Measurements from ENCODE around the gene MMP15.

MMP15 gene

DNA sequence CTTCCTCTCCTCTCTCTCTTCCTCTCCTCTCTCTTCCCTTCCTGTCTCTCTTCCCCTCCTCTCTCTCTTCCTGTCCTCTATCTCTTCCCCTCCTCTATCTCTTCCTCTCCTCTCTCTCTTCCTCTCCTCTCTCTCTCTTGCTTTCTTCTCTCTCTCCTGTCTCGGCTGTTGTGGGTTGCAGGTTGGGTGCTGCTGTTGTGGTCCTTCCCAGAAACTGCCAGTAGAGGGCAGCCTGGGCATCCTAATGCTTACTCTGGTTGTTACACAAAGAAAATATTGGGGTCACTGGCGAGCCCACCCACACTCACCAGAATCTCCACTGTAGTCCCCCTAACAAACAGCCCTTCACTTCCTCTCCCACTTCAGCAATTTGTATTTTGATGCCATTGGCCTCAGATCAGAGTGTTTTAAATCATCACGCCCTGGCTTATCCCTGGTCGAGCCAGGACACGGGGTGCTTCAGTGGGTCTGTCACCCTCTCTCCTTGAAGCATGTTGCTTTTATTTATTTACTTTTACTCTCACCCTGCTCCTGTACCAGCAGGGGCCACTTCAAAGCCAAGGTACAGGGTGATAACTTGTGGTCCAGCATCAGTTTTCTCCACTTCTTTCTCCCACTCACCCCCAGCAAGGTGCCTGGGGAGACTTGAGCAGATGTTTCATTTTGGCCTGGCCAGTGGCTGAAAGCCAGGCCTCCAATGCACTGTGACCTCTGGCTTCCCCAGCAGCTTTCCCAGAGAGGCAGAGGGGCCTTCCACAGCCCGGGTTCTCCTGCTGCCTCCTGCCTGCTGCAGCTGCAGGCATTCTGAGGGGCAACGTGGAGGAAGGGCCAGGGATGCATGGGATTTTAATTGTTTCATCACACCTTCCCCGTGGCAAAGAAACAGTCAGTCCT lies 4.7 kb upstream of the MMP15 start:
- DNase-seq, result no peak

DNA sequence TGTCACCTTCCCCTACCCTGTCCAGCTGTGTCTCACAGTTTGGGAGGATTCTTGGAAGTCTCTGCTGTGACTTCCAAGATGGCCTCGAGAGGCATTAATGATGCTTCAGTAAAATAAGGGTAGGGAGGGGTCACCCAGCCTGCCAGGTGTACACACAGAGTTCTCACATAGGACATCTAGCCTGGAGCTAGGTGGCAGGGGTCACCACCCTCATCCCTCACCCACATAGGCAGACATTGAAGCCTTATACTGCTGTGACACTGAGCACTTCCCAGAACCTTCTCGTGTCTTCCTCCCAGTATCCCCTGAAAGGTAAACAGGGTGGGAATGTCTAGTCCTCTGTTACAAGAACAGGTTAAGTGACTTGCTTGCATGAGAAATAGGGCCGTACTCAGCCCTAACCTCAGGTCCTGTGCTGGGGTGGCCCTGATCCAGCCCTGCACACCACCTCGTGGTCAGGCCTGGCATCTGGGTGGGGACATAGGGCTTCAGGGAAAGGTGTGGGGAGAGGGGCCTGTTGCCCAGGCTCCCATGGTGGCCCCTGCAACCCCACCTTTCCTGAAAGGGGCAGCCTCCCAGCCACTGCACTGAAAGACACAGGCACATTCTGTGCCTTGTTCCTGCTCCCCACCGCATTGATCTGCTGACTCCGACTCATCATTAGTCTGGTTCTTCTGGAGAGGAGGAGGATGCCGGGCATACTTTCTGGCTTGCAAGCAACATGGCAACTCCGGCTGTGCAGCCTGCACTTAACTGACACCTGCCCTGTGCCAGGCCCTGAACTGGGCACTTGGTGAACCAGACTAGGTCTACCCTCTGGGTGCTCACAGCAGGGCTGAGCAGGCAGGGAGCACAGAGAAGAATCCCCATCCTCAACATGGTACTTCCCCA lies 3.6 kb upstream of the MMP15 start:
- no peak for DNase-seq

DNA sequence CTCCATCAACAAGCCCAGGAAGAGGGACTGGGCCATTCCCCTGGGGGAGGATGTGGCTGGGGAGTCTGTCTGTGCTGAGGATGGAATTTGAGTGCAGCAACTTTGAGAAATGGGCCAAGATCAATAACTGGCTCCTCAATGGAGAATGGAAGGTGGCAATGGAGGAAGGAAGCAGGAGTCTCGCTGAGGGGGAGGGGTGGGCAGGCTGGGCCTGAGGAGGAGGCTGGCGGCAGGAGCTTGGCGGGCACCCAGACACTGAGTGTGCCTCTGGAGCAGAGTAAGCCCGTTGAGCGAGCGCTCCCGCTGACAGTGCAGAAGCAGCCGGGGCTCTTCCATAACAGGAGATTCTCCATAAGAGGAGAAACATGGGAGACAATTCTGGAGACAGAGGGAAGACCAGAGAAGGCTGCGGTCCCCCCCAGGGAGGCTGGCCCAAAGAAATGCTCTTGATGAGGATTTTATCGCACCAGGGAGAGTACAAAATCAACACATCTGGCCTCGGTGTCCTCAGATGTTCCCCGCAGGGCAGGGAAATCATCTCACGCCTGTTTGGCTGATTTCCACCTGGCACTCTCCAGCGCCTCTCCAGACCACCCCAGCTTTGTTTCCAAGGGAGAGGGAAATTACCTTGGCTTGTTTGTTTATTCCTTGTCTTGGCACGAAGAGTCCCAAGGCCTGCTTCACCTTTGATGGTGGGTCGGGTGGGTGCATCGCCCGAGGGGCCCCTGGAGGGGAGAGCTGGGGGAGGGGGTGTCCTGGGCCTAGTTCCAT lies 2.8 kb upstream of the MMP15 start:
- DNase-seq, result no peak

DNA sequence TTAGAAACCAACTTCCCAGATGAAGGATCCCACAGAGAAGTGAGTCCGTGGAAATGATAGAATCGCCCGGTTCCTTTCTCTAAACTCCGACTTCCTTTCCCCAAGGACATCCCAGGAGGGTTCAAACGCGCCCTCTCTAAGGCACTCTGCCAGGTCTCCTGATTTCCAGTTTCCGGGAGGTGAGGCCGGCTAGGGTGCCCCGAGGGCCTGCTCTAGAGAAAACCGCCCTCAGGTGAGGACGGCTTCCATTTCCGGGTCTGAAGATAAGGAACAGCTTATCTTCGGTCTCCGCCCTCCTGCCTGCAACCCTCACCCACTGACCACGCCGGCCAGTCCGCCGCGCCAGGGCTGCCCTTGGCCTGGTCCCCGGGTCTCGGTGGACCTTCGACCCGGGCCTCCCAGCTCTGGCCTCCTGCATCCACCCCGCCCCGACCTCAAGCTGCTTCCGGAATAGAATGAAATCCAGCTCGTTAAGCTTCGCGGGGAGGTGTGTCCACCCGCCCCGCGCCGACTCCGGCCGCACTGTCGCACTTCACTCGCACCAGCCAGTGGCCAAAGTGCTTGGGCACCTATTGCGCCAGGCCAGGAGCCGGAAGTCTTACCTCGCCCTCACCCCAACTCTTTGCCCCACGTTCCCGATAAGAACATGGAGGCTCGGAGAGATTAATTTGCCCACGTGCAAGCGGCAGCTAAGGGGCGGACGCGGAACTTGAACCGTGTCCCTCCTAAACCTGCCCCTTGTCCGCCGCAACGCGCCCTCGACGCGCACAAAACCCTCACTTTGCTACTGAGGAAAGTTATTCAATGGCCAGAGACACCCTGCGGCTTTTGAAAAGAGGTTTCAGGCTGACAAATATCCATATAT lies 836 bp upstream of the MMP15 start:
- no peak for DNase-seq

DNA sequence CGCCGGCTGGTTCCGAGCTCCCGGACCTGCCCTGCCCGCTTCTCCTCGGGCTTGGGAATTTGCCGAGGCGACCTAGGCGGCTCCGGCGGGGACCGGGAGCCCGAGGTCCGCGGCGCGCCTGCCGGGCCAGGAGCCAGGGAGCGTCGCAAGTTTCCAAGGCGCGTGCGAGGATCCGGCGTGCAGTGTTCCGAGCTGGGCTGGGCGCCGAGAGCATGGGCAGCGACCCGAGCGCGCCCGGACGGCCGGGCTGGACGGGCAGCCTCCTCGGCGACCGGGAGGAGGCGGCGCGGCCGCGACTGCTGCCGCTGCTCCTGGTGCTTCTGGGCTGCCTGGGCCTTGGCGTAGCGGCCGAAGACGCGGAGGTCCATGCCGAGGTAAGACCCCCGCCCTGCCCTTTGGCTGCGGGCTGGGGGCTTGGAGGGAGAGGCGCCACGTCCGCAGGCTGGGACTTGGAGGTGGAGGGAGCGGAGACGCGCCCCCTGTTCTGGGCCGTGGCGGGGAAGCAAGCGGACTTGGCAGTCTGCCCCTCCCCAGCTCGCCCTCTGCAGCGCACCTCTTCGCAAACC lies 668 bp downstream of the MMP15 start:
- no peak for DNase-seq

DNA sequence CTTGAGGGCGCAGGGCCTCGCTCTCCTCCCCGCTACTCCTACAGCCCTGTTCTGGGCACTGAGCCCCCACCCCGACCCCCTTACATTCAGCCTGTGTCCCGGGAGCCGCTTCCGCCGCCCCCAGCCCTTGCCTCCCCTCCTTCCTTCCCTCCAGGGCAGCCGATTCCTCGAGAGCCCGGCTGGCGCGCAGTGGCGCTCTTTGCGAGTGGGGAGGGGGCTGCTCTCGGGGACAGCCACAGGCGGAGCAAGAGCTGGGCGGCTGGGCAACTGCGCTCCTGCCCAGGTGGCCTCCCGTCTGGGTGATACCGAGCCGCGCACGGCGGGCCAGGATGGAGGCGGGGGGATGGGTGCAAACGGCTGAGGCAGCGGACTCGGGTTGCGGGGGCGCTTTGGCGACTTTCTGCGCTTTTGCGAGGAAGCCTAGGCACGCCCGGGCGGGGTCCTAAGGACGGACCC lies 1.2 kb downstream of the MMP15 start:
- no peak for DNase-seq

DNA sequence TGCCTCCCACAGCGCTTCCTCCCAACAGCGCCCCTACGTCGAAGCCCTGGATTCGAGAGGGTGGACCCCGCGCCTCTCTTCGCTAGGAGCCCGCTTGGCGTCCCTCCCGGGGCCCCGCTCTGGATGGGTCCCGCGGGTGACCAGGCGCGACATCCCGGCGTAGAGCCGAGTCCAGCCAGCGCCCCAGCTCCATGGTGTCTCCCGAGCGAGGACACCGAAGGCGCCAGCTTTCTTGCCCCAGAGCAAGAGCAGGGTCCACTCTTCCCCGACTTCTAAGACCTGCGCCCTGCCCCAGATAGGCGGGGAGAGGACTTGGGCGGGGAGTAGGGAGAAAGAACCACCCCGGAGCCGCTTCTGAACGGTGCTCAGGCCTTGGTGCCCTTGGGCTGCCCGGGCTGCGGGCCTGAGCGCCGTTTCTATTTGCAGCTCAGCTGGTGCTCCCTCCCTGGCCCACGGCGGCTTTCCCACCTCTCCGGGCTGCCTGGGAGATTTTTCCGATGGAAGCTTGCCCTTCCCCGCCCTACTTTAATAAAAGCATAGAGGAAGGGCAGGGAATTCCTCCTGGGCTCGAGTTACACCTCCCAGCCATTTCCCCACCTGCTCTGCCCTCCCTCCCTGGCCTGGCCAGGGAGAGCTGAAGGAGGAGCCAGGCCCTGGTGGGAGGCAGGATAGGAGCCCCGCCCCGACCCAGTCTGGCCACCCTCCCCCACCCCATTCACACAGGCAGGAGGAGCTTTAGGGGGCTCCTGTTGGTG lies 1.8 kb downstream of the MMP15 start:
- no peak for DNase-seq

DNA sequence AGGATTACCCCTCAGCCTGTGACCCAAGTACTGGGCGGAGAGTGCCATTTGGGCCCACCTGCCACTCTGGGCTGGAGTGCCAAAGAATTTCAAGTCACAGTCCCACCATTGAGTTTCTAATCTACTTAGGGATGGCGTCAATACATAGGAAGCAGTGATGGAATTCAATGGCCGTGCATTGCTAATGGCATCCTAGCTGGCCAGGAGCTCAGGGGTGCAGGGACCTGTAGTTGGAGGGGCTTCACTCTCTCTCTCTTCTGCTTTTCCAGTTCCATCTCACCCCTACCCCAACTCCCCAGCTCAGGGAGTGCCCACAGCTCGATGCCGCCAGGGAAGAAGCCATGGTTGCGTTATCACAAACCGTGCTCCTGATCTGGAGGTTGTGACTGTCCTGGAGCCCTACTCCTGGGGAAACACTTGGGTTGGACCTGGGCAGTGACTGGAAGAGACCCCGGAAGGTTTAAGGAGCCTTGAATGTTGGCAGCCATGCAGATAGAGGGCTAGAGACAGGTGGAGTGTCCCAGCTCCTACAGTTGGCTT lies 2.4 kb downstream of the MMP15 start:
- DNase-seq, result no peak

DNA sequence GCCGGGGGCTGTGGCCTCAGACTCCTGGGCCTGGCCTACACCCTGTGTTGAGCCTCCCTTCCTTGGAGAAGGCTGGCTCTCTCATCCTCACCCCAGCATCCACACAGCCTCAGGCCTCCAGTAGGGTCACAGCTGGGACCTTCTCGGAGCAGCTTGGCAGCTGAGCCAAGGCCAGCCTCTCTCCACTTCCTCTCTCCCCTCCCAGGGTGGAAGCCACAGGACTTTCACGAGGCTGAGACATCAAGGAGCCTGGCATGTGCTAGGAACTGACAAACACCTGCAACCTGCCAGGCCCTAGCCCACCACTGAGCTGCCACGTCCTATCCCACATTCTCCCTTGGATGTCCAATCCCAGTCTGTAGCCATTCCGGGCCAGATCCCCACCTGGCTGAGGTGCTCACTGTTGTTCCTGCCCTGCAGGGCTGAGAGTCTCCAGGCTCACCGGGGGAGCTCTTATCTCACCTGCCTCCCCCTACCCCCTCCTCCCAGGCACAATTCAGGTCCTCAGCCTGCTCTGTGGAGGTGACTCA lies 3.1 kb downstream of the MMP15 start:
- DNase-seq, result no peak

DNA sequence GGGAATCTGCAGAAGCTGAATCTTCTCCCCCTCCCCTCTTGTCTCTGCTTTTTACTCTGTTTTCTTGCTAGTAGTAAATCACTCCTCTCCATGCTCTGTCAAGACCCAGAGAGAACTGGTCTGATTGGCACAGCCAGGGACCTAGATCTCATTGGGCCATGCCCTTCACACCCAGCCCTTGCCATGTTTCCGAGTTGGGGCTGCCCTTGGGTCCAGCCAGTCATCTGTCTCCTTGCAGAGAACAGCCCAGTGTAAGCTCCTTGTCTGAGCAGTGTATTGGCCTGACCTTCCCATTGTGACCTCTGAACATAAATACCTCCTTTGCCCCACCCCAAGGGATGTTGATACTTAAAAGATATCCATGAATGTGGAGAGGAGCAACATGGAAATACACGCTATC lies 3.9 kb downstream of the MMP15 start:
- no peak for DNase-seq

DNA sequence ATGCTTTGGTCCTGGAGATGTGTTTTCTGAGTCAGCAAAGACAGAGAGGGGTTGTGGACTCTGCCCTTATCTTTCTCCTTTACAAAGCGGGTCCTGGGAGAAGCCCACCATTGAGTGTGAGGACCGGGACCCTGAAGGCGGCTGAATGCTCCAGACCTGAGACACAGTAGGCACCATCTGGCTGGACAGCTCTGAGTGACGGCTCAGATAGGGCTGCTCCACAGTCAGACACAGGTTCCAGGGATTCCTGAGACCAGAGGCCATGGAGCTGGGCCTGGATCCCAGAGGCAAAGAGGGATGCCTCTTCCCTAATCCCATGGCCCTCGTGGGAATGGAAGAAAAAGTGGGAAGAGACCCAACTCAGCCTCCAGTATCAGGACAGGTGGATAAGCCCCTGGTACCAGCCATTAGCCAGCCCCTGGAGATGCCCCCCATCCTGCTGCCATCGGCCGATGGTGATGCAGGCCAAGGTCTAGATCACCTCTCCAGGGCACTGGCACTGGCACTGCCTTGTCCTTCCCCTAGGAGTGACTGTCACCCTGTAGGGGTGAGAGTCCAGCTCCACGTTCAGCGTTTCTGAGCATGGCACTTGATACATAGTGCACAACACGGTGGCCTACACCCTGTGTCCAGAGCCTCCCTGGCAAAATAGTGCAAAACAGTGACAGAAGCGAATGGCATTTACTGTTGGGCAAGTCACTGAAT lies 4.7 kb downstream of the MMP15 start:
- no peak for DNase-seq

DNA sequence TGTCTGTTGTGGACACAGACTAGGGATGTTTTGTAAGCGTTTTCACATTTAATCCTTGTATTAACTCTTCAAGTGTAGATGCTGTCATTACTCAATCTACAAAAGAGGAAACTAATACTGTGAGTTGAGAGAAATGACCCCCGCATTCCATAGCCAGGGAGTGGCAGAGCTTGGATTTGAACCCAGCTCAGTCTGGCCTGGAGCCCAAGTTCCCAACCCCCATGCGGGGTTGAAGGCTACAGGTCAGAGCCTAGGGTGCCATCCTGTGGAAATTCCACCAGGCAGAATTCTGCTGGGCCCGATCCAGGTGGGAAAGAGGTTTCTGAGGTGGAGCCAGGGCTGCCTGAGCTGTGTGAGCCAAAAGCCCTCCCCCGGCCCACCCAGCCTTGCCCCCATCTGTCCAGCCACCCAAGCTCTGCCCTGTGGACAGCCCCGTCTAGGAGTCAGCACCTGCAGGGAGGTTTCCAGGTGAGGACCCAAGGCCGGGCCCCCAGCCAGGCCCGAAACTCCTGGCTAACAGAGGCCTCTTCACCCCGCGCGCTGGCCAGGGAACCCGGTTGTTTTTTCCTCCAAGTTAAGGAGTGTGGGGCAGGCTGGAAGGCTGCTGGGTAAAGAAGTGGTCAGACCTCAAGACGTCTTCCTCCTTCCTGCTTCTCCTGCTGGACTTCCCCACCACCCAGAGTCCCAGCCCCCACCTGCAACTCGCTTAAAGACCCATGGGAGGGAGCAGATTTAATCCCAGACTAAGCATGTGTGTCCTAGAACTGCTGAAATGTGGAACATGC lies 5.7 kb downstream of the MMP15 start:
- DNase-seq, result no peak

DNA sequence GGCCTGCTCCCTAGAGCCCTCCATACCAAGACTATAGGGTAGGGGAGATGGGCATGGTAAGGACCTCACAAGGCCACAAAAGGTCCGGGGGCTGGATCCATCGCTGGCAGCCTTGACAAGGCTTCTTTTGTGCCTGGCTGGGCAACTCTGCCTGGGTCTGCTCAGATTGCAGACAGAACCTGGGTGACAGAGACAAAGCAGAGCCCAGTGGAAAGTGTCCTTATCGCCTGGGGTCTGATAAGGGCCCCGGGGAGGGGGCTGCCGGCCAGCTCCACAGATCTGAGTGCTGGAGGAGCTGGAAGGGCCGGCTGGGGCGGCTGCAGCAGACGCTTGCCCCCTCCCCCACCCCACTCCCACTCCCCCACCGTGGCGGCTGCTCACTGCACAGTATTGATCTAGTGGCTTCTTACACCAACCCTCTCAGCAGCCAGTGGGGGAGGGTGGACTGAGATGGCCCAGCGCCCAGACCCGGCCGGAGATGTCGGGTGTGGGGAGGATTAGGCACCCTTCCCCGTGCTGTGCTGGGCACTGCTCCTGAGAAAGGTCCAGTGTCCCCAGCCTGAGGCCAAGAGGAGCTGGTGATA lies 7.2 kb downstream of the MMP15 start:
- DNase-seq, result no peak

DNA sequence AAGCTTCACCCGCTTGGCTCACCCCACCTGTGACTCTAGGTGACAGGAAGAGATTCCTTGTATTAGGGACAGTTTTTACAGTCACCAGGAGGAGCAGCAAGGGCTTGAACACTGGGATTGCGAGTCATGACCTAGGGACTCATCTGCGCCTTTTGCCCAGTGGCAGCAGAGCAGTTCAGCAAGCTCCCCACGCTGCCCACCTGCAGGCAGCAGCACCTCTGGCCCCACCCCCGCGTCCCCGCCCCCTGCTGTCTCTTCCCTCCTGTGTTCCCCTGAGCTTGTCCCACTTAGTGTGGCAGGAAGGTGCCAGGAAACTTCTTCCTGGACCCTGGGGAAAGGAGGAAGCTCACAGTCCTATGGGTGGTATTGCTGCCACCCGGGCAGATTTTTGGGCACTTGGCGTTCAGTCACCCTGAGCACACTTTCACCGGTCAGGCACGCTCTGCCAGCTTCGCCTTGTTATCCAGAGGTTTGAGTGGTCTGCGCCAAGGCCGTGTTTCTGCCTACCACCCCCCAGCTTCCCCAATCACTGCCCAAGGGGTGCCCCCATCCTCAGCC lies 8.7 kb downstream of the MMP15 start:
- no peak for DNase-seq

DNA sequence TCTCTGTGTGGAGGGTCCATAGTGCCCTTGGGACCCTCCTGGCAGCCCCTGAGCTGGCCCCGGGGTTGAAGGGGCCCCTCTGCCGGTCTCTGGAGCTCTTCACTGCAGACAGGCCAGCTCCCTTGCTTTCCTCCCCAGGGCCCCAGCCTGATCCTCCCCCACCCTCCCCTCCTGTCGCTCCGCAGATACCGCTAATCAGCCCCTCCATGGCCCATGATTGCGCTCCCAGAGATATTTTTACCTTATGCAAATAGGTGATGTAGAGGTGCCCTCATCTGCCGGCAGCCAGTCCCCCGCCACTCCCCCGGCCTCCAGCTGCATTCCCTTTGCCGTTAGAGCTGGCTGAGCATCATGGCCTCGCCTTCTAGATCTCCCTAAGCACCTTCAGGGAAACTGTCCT lies 9.2 kb downstream of the MMP15 start:
- no peak for DNase-seq

DNA sequence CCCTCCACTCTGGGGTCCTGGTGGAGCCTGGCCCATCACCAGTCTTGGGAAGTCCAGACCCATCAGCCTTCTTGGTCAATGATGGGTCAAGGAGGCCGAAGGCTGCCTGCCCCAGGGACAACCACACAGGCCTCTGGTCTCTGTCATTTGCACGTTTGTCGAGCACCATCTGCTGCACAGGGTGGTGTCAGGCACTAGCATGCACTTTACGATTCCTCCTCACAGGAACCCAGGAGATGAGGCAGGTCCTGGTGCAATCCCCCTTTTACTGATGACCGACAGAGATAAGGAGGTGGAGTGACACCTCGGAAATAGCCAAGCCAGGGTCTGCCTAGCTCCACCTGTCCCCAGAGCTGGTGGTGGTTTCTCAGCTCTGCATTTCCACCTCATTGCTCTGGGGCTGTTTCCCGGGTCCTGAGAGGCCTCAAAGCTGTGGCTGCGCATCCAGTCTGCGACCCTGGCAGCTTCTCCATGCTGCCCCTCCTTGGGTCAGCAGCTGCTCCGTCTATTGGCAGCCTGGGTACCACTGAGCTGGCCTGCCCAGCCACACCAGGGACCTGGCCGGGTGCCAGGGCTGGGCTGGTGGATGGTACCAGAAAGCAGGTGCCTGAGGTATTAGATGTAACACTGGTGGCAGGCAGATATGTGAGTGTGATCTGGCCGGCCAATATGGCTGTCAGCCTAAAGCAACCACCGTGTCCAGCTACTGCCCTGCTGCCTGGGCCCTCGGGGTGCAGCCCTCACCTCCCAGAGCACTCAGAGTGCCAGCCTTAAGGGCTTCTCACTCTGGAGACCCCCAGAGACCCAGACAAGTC lies 10.0 kb downstream of the MMP15 start:
- no peak for DNase-seq

DNA sequence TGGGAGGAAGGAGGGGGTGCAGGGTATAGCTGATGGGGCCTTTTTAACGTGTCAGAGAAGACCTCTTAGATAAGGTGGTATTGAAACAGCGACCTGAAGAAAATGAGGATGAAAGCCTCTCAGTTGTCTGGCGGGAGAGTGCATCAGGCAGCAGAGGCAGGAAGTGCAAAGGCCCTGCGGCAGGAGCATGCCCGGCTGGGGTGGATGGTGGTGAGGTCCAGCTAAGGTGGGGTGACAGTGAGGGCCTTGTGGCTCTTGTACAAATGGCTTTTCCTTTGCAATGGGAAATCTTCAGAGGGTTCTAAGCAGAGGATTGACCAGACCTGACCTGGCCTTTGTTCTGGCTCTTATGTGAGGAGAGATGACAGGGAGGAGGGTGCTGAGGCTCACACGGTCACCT lies 11.4 kb downstream of the MMP15 start:
- no peak for DNase-seq

Measured in NCI-H2081 treated with DMSO at 0.1 percent for 48 hours (cell line).